NK-92 (cell line): ENCODE data around the gene OOSP1.
"Not testable (repeated sequence)": the region's sequence is repeated elsewhere in the genome, so short reads cannot be mapped to it uniquely, and the experiment has no call there.

ENCODE experiments used
- DNase-seq: peaks from one replicate; lab custom pipeline; 2025; ENCODE audit not compliant: unreplicated experiment; lab: John Stamatoyannopoulos, UW

Gene OOSP1

GRCh38 chr11:59960502-59961381 is 22.5 kb downstream of the OOSP1 start:
- DNase-seq, result no peak

GRCh38 chr11:59962107-59962482 is 23.9 kb downstream of the OOSP1 start:
- DNase-seq, result no peak

GRCh38 chr11:59963733-59964132 is 25.5 kb downstream of the OOSP1 start, which contains the start of gene OOSP4A:
TSS of gene OOSP4A (plus strand) at chr11:59964033. CDS start at chr11:59964033, 0 bp downstream.
- DNase-seq, result no peak

GRCh38 chr11:59965424-59965823 is 27.2 kb downstream of the OOSP1 start:
- DNase-seq, result no peak

GRCh38 chr11:59966201-59966600 is 28.0 kb downstream of the OOSP1 start:
- DNase-seq, result no peak

DNA sequence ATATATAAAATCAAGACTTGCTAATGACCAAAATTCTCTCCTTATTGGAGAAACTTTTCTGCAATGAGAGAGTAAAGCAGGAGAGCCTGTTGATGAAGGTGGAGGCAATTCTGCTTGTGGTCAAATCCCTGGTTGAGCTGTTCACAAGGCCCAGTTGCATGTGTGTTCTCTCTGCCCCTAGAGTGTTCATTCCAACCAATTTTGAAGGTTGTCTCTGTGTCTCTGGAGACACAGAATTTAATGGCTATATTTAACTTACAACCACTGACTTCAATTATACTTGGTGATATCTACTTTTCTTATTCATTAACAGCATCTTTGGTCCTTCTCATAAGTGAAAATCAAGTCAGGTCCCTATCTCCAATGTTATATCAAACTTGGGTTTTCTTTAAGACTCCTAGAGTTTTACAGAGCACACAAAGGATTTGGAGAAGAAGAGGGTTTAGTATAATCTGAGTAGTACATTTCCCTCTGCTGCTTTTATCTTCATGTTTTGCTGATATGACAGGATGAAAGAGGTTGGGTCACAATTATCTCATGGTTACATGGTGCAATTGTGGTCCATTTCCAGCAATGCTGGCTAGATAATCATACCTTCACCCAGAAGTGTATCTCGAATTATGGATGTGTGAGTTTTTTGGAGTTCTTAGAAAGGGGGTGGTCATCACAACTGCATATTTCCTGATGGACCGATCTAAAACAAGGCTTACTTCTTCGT is 29.6 kb downstream of the OOSP1 start:
- DNase-seq, result no peak

GRCh38 chr11:59968395-59968783 is 30.2 kb downstream of the OOSP1 start:
- no peak for DNase-seq

- DNase-seq, result no peak
Measured at GRCh38 chr11:59973097-59973496, 34.9 kb downstream of the OOSP1 start.

- no peak for DNase-seq
Measured at GRCh38 chr11:59981106-59981770, 43.0 kb downstream of the OOSP1 start.

DNA sequence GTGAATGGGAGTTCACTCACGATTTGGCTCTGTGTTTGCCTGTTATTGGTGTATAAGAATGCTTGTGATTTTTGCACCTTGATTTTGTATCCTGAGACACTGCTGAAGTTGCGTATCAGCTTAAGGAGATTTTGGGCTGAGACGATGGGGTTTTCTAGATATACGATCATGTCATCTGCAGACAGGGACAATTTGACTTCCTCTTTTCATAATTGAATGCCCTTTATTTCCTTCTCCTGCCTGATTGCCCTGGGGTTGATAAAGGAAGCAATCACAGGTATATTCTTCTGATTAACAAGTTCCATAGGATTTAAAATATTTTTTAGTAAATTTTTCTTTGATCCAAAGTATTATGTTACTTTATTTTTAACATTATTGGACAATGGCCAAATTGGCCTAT is 43.8 kb downstream of the OOSP1 start:
- not testable (repeated sequence) for DNase-seq

DNA sequence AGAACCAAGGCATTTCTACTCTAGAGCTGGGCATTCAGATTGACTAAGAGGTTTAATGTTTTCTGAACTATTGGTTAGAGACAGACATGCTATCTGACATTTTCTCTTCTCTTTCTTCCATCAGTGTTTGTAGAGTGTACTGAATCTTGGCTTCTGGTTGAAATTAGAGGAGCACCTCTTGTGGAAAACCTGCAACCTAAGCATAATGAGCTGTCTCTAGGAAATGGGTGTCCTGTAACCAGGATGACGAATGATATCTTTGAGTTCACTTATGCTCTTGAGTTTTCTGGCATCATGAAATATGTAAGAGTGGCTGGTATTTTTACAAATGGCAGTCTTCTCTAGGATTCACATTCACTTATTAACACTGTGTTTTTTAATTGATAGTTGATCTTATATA is 45.0 kb downstream of the OOSP1 start:
- no peak for DNase-seq

- DNase-seq, result no peak
Measured at GRCh38 chr11:59984368-59984767, 46.1 kb downstream of the OOSP1 start.

DNA sequence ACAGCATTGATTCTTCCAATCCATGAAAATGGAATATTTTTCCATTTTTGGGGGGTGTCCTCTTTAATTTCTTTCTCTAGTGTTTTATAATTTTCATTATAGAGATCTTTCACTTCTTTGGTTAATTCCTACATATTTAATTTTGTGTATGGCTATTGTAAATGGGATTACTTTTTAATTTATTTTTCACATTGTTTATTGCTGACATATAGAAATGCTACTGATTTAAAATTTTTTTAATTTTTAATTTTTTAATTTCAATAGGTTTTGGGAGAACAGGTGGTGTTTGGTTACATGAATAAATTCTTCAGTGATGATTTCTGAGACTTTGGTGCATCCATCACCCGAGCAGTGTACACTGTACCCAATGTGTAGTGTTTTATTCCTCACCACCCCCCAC is 52.2 kb downstream of the OOSP1 start:
- DNase-seq, result no peak

DNA sequence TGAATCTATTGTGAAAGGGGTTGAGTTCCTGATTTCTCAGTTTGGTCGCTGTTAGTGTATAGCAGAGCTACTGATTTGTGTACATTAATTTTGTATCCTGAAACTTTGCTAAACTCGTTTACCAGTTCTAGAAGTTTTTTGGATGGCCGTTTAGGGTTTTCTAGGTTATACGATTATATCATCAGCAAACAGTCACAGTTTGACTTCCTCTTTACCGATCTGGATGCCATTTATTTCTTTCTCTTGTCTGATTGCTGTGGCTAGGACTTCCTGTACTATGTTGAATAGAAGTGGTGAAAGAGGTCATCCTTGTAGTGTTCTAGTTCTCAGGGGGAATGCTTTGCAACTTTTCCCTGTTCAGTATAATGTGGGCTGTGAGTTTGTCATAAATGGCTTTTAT is 54.2 kb downstream of the OOSP1 start:
- no peak for DNase-seq

DNA sequence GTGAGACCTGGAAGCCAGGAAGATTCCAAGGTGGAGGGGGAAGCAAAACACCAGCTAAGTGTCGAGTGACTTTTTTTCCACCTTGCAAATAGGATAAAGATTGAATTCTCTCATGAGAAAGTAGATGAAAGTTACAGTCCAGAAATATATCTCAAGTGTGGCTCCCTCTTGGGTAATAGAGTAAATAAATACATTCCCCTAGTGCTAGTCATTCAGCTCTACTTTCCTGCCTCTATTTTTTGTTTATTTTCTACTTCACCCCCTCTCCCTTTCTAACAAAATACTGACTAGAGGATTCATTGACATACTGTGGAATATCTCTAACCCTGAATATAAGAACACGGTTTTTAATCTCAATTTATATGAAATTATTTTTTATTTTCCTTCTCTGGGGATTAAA is 59.6 kb downstream of the OOSP1 start:
- DNase-seq, result no peak

DNA sequence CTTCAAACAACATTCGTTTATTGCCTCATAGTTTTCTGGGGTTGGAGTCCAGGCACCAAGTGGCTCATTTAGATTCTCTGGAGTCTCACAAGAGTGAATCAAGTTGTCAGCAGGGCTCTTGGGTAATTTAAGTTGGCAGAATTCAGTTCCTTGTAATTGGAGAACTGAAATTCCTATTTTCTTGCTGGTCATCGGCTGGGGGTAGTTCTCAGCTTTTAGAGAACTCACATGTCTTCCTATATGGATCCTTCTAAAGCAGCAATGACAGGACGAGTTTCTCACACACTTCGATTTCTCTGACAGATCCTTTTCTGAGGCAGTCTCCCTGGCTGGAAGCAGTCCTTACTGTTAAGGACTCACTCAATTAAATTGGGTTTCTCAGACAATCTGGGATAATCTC is 61.5 kb downstream of the OOSP1 start:
- DNase-seq, result no peak

DNA sequence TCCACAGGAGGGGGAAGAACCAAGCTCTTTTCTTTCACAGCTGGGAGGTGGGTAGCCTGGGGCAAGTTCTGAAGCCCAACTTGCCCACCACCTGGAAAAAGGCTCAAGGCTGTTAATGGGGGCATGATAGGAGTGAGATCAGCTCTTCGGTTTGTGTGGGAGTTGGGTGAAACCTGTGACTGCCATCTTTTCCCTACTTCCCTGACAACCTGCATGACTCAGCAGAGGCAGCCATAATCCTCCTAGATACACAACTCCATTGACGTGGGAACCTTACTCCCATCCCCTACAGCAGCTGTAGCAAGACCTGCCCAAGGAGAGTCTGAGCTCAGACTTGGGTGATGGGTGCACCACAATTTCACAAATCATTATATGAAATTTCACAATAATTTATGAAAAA is 65.5 kb downstream of the OOSP1 start:
- DNase-seq, result no peak

- DNase-seq, result no peak
Measured at GRCh38 chr11:60005360-60005759, 67.1 kb downstream of the OOSP1 start.
